Skin of body (tissue), 2 donors: Measurements from ENCODE around the gene FOXL2. TPM values are rescaled to one million over a fixed set of nuclear protein-coding genes. Genes with fewer than 3 reads are reported as not detected.
"Not testable (repeated sequence)": the region's sequence is repeated elsewhere in the genome, so short reads cannot be mapped to it uniquely, and the experiment has no call there.

Experiments used
- DNase-seq: peaks from one replicate; lab custom pipeline; 2025; lab: John Stamatoyannopoulos, UW
- total RNA-seq: library from RNA; depleted of rRNA; stranded (reverse); fragments of >200 nt; gene quantifications from one replicate; pipeline ENCODE4 v1.2.3, GENCODE V29; 2014

The FOXL2 gene
- total RNA-seq, 1 donor from 2014 or later, result 0.30 TPM

GRCh38 chr3:138933981-138934691 lies 12.8 kb downstream of the FOXL2 start:
- DNase-seq, result no peak

- no peak for DNase-seq
Observed at GRCh38 chr3:138933068-138933668, 13.8 kb downstream of the FOXL2 start.

DNA sequence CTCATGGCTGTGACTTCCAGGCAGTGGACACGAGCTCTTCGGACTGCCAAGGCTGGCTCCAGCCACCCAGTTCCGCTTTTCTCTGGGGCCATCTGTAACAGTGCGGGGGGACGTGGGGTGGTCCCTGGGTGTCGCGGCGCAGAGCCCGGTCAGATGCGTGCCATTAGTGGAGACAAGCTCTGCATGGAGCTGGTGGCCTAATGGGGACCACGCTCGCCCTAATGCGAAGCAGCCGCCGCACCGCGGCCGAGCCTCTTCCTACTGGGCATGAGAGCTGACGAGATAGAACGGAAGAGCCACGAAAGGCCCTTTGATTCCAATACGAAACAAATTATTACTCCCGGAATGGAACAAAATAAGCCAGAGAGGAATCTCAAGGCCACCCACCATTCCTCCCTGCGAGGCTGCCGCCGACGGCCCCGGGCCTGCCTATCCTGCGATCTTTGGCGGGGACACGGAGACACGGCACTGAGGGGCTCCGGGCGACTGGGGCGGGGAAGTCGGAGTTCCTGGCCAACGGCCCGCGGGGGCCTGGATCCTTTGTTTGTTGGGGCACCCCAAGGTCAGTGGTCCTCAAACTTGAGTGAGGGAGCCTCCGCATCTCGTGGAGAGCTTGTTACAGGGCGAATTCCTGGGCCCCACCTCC lies 18.1 kb downstream of the FOXL2 start:
- no peak for DNase-seq

DNA sequence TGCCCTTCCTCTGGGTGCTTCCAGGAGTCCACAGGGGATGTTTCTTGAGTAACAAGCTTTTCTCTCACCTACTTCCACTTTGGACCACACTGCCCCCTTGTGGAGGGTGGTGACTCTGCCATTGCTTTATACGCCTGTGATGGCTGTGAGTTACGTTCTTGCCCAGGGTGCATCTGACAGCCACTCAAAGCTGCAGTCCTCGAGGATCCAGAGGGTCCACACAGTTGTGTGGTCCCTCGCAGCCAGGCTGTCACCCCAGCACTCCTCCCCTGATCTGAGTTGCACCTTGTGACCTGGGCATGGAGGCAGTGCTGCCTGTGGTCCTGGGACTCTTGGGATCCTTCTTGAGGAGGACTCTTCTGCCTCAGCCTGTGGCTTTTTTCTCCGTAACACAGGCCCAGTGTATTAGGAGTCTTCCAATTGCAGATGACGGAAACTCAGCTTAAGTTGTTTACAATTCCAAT lies 23.4 kb downstream of the FOXL2 start:
- peak; percentile 19 for DNase-seq

DNA sequence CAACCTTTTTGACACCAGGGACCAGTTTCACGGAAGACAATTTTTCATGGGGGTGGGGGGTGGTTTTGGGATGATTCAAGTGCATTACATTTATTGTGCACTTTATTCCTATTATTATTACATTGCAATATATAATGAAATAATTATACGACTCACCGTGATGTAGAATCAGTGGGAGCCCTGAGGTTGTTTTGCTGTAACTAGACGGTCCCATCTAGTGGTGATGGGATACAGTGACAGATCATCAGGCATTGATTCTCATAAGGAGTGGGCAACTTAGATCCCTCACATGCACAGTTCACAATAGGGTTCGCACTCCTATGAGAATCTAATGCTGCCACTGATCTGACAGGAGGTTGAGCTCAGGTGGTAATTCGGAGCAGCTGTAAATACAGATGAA lies 24.5 kb downstream of the FOXL2 start:
- DNase-seq, result not testable (repeated sequence)

DNA sequence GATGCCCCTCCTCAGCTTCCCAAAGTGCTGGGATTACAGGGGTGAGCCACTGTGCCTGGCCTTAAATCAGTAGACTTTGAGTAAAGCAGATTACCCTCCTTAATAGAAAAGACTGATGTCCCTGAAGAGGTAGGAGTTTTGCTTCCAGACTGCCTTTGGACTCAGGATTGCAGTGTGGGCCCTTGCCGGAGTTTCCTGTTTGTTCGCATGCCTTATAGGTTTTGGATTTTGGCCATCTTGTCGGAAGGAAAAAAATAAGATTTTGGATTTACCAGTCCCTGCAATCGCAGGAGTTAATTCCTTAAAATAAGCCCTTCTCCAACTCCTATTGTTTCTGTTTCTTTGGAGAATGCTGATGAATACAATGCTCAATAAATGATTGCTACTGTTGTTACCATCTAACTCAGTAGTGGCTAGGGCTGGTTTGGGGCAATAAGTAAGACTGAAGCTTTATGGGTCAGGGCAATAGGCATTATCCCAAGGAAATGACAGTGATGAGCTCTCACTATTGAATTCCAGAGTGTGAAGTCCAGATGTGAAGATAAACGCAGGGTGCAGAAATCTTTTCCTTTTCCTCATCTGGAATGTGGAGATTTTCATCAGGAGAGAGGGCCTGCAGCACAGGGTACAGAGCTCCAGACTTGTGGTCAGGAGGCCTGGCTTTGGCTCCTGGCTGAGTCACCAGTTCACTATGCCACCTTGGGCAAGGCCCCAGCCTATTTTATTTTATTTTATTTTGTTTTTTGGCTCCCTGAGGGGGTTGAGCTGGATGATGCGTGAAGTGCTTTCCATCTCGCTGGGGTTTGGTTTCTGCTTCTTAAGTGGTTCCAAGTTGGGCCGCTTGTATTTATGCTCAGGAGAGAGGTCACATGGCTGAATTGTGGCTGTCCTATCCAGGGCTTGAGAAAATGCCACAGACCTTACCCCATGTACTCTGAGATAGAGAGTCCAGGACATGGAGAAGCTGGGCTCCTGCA lies 25.3 kb downstream of the FOXL2 start:
- no peak for DNase-seq

GRCh38 chr3:138919325-138919724 lies 27.6 kb downstream of the FOXL2 start:
- no peak for DNase-seq

GRCh38 chr3:138916824-138917223 lies 30.1 kb downstream of the FOXL2 start:
- DNase-seq, result no peak

GRCh38 chr3:138915503-138916498 lies 31.1 kb downstream of the FOXL2 start:
- peak; percentile 79 for DNase-seq

DNA sequence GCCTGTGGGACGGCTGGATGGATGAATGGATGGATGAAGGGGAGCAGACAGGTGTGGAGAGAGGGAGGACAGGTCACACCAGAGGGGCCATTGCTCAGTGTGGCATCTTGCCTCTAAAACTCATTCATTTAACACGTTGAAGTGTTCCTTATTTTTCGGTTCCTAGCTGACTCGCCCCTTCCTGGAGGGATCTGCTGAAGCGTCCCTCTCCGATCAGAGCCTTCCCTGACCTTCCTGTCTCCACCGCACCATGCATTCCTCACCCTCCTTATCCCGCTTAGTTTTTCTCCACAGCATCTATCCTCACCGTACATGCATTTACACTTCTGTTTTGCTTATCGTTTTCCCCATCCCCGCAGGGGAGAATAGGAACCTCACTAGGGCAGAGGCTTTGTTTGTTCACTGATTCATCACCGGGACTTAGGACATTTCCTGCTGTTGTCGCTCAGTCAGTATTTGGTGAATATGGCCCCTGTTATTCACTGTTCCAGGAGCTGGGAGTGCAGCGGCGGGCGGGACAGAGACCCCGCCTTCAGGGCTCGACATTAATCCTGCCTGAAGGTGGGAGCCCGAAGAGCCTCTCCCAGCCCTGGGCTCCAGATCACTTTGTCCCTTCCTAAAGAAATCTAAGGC lies 32.0 kb downstream of the FOXL2 start:
- no peak for DNase-seq

DNA sequence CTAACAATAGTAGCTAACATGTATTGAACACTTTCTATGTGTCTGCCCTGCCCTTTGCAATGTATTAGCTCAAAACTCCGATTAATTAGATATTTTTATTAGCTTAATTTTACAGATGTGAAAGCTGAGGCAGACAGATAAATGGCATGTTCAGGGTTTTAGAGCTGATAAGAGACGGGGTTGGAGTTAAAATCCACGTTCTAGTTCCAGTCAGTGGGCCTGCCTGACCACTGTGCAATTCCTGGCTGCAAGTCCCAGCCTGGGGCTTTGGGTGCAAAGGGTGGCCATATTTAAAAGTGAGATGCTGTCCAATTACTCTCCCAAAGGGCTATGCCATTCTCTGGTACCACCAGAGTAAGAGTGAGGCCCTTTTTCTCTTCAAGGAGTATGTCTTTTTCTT lies 33.2 kb downstream of the FOXL2 start:
- no peak for DNase-seq

GRCh38 chr3:138912237-138912636 lies 34.7 kb downstream of the FOXL2 start:
- no peak for DNase-seq

GRCh38 chr3:138911621-138912020 lies 35.3 kb downstream of the FOXL2 start:
- DNase-seq, result no peak

DNA sequence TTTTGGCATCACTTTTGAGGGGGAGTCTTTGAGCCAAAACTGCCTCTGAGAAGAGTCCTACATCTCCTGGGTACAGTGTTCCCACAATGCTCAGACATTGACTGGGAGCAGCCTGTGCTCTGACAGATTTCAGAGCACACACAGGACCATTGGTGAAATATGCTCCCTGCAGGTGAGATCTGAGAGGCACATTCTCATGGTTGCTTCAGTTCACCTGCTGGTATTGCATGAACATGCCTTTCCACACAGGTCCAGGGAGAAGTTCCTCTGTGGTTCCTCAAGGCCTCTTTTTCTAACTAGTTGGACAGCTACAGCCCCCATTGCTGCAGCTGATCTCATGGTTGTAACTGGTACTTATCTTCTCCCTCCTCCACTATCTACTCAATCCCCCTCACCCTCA lies 37.0 kb downstream of the FOXL2 start:
- no peak for DNase-seq

GRCh38 chr3:138908846-138909245 lies 38.1 kb downstream of the FOXL2 start:
- no peak for DNase-seq

GRCh38 chr3:138907539-138907938 lies 39.4 kb downstream of the FOXL2 start:
- DNase-seq, result no peak

DNA sequence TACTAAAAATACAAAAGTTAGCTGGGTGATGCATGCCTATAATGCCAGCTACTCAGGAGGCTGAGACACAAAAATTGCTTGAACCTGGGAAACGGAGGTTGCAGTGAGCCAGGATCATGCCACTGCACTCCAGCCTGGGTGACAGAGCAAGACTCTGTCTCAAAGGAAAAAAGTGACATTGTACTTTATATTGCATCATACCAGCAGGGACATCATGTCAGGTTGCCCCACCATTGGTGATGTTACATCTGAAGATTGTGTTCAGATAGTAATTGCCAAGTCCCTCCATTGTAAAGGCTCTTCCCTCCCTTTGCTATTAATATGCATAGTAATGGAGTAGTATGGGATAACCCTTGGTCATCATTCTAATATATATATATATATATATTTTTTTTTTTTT lies 44.8 kb downstream of the FOXL2 start:
- no peak for DNase-seq

- DNase-seq, result no peak
Observed at GRCh38 chr3:138901567-138901966, 45.4 kb downstream of the FOXL2 start.

- no peak for DNase-seq
Observed at GRCh38 chr3:138899351-138899991, 47.5 kb downstream of the FOXL2 start.
